Measurements from ENCODE around the gene PTPN1.
"Not testable (repeated sequence)": the region's sequence is repeated elsewhere in the genome, so short reads cannot be mapped to it uniquely, and the experiment has no call there.

The PTPN1 gene

GRCh38 chr20:50472693-50473664 lies 37.2 kb upstream of the PTPN1 start:
- DNase-seq (ENCODE audit: low read depth), result no peak
- no peak for TF ChIP-seq CTCF (conservative IDR thresholded peaks at IDR 0.05; ENCODE audit: low read length)
- no peak overlapping the region for H3K4me3 ChIP-seq (ENCODE audit: low read length)

- DNase-seq (ENCODE audit: low read depth), result not testable (repeated sequence)
Observed at GRCh38 chr20:50474356-50474755, 35.8 kb upstream of the PTPN1 start.

GRCh38 chr20:50475681-50476292 lies 34.4 kb upstream of the PTPN1 start:
- no peak overlapping the region for H3K4me3 ChIP-seq (ENCODE audit: low read length)
- TF ChIP-seq CTCF (conservative IDR thresholded peaks at IDR 0.05; ENCODE audit: low read length), result no peak
- no peak for DNase-seq (ENCODE audit: low read depth)

More at GRCh38 chr20:50474356-50474755, 35.8 kb upstream of the PTPN1 start:
- not testable (repeated sequence) for H3K4me3 ChIP-seq (ENCODE audit: low read length)

- H3K4me3 ChIP-seq (ENCODE audit: low read length), result no peak overlapping the region
- DNase-seq (ENCODE audit: low read depth), result no peak
- no peak for TF ChIP-seq CTCF (conservative IDR thresholded peaks at IDR 0.05; ENCODE audit: low read length)
Observed at GRCh38 chr20:50477239-50477872, 32.8 kb upstream of the PTPN1 start.

DNA sequence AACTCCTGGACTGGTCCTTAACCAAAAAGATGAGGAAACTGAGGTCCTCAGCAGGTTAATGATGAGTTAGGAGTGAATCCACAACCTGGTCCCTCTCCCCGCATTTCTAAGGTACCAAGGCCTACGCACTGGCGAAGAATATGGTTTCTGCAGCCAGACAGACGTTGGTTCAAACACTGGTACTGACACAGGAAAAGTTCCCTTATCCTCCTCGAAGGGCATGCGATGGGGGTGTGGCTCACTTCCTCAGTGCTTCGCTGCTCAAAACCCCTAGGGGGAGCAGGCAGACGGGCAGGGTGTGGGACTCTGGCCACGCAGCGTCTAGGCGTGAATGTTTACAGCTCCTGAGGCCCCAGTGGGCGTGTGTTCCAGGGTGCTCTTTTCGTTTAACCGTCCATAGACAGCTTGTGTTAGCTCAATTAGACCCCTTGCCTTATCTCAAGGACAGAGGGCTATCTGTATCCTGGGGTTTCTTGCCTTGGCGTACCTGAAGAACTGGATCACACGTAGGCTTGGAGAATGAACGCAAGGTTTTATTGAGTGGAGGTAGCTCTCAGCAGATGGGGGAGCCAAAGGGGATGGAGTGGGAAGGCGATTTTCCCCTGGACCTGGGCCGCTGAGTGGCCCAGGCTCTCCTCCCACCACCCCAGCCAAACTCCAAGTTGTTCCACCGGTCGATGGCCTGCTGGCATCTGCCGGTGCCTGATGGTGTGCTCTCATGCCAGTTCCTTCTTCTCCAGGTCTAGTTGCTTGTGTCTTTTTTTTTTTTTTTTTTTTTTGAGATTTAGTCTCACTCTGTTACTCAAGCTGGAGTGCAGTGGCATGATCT lies 31.8 kb upstream of the PTPN1 start:
- TF ChIP-seq CTCF (conservative IDR thresholded peaks at IDR 0.05; ENCODE audit: low read length), result peak; percentile 83
- no peak overlapping the region for H3K4me3 ChIP-seq (ENCODE audit: low read length)
- DNase-seq (ENCODE audit: low read depth), result peak; percentile 64

GRCh38 chr20:50481741-50482140 lies 28.4 kb upstream of the PTPN1 start:
- no peak for DNase-seq (ENCODE audit: low read depth)
- no peak overlapping the region for H3K4me3 ChIP-seq (ENCODE audit: low read length)
- TF ChIP-seq CTCF (conservative IDR thresholded peaks at IDR 0.05; ENCODE audit: low read length), result no peak
